ENCODE measurements around the gene MPZL3.

MPZL3 gene

DNA sequence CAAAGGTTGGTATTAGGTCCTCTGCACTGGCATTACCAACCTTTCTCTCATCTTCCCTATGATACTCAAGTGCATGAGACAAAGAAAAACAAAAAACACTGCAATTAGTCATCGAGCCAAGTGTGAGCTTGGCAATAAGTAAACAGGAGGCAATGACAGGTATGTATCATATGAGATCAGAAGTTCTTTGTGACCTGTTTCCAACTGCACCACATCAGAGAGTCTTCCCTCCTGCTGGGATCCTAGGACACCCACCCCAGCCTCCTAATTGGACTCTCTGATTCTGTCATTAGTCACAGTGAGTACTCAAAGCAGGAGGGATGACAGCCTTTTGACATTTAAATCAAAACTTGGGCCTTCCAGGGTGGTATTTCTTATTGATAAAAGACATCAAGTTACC lies 19.5 kb downstream of the MPZL3 start:
- Histone ChIP-seq H3K9me3 (ENCODE audit: insufficient read depth, low read length) (no peaks in the 10 kb centered on the region), H3K36me3 (ENCODE audit: insufficient read depth, insufficient read length, low read length) (no peaks in the 10 kb centered on the region), H3K4me3 (ENCODE audit: insufficient read length, low read depth) (no peak overlapping the region), H3K27me3 (ENCODE audit: insufficient read depth, insufficient read length) (no peaks in the 10 kb centered on the region), H3K4me1 (ENCODE audit: insufficient read depth, insufficient read length) (peaks cover 2% of the 10 kb centered on the region), H3K9ac (ENCODE audit: insufficient read length, low read depth) (no peak overlapping the region)
- TF ChIP-seq YY1 (IDR thresholded peaks at IDR 0.05; ENCODE audit: insufficient read depth, insufficient read length) (no peak), SUZ12 (IDR thresholded peaks at IDR 0.05; ENCODE audit: extremely low read depth, insufficient read depth, insufficient read length) (no peak), ZNF274 (IDR thresholded peaks at IDR 0.05; ENCODE audit: low read depth, low read length) (no peak)
- DNase-seq (ENCODE audit: low read depth, low spot score): no peak

DNA sequence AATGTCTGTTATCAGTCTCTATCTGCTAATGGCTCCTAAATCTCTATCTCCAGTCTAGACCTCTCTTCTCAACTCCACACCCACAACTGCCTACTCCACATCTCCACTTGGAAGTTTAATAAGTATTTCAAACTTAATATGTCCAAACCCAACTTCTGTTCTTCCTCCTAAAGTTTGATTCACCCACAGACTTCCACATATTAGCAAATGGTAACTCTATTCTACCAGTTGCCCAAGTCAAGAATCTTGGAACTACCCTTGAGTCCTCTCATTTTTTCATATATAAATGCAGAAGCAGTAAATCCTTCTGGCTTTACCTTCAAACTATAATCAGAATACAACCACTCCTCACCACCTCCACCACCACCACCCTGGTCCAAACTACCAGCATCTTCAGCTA lies 20.7 kb downstream of the MPZL3 start:
- TF ChIP-seq SUZ12 (IDR thresholded peaks at IDR 0.05; ENCODE audit: extremely low read depth, insufficient read depth, insufficient read length) (no peak), ZNF274 (IDR thresholded peaks at IDR 0.05; ENCODE audit: low read depth, low read length) (no peak), YY1 (IDR thresholded peaks at IDR 0.05; ENCODE audit: insufficient read depth, insufficient read length) (no peak)
- DNase-seq (ENCODE audit: low read depth, low spot score): no peak
- Histone ChIP-seq H3K4me3 (ENCODE audit: insufficient read length, low read depth) (no peak overlapping the region), H3K27me3 (ENCODE audit: insufficient read depth, insufficient read length) (no peaks in the 10 kb centered on the region), H3K9ac (ENCODE audit: insufficient read length, low read depth) (no peak overlapping the region), H3K36me3 (ENCODE audit: insufficient read depth, insufficient read length, low read length) (no peaks in the 10 kb centered on the region), H3K9me3 (ENCODE audit: insufficient read depth, low read length) (no peaks in the 10 kb centered on the region), H3K4me1 (ENCODE audit: insufficient read depth, insufficient read length) (peaks cover 2% of the 10 kb centered on the region)

DNA sequence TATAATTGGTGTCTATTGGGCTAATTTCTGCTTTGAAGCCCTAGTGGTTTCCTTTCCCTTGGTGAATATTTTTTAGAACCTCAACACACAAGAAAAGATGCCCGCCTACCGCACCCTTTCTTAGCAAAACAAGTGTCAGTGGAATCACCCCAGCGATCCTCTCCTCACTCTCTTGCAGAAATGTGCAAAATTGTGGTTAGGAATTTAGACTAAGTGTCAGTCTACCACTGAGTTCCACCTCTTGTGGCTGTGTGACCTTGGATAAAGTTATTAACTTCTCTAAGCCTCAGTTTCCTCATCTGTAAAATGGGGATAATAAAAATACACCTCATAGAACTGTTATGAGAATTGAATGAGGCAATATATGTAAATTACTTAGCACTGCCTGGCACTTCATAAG lies 22.1 kb downstream of the MPZL3 start:
- Histone ChIP-seq H3K4me3 (ENCODE audit: insufficient read length, low read depth) (no peak overlapping the region), H3K36me3 (ENCODE audit: insufficient read depth, insufficient read length, low read length) (no peaks in the 10 kb centered on the region), H3K9ac (ENCODE audit: insufficient read length, low read depth) (no peak overlapping the region), H3K9me3 (ENCODE audit: insufficient read depth, low read length) (no peaks in the 10 kb centered on the region), H3K27me3 (ENCODE audit: insufficient read depth, insufficient read length) (no peaks in the 10 kb centered on the region), H3K4me1 (ENCODE audit: insufficient read depth, insufficient read length) (peaks cover 2% of the 10 kb centered on the region)
- no peak for DNase-seq (ENCODE audit: low read depth, low spot score)
- TF ChIP-seq SUZ12 (IDR thresholded peaks at IDR 0.05; ENCODE audit: extremely low read depth, insufficient read depth, insufficient read length) (no peak), YY1 (IDR thresholded peaks at IDR 0.05; ENCODE audit: insufficient read depth, insufficient read length) (no peak), ZNF274 (IDR thresholded peaks at IDR 0.05; ENCODE audit: low read depth, low read length) (no peak)

DNA sequence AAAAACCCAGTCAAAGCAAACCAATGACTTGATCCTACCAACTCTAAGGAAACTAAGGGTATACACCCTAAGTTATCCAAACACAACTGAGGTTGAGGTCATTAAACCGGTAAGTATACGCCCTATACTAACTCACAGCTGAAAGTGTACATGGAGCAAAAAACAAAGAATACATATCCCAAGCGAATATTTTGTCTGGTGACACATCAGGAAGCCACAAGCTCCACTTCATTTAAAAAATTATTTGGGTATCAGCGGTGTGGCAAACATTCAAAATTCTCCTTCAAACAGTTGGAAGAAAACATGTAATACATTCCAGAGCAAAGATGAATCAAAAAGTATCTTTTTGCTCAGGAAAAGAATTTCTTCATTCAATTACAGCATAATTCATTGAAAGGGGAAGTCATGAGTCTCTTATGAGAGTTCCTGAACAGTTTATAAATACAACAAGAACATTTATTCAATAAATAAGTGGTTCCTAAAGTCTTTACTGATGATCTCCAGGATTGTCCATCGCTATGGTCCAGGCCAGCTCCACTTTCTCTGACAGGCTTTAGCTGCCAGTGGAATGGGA lies 22.8 kb downstream of the MPZL3 start:
- Histone ChIP-seq H3K27me3 (ENCODE audit: insufficient read depth, insufficient read length) (no peaks in the 10 kb centered on the region), H3K4me1 (ENCODE audit: insufficient read depth, insufficient read length) (peaks cover 2% of the 10 kb centered on the region), H3K36me3 (ENCODE audit: insufficient read depth, insufficient read length, low read length) (no peaks in the 10 kb centered on the region), H3K9ac (ENCODE audit: insufficient read length, low read depth) (no peak overlapping the region), H3K9me3 (ENCODE audit: insufficient read depth, low read length) (no peaks in the 10 kb centered on the region), H3K4me3 (ENCODE audit: insufficient read length, low read depth) (no peak overlapping the region)
- DNase-seq (ENCODE audit: low read depth, low spot score): no peak
- no peak for TF ChIP-seq YY1 (IDR thresholded peaks at IDR 0.05; ENCODE audit: insufficient read depth, insufficient read length)
- TF ChIP-seq SUZ12 (IDR thresholded peaks at IDR 0.05; ENCODE audit: extremely low read depth, insufficient read depth, insufficient read length): no peak
- no peak for TF ChIP-seq ZNF274 (IDR thresholded peaks at IDR 0.05; ENCODE audit: low read depth, low read length)

DNA sequence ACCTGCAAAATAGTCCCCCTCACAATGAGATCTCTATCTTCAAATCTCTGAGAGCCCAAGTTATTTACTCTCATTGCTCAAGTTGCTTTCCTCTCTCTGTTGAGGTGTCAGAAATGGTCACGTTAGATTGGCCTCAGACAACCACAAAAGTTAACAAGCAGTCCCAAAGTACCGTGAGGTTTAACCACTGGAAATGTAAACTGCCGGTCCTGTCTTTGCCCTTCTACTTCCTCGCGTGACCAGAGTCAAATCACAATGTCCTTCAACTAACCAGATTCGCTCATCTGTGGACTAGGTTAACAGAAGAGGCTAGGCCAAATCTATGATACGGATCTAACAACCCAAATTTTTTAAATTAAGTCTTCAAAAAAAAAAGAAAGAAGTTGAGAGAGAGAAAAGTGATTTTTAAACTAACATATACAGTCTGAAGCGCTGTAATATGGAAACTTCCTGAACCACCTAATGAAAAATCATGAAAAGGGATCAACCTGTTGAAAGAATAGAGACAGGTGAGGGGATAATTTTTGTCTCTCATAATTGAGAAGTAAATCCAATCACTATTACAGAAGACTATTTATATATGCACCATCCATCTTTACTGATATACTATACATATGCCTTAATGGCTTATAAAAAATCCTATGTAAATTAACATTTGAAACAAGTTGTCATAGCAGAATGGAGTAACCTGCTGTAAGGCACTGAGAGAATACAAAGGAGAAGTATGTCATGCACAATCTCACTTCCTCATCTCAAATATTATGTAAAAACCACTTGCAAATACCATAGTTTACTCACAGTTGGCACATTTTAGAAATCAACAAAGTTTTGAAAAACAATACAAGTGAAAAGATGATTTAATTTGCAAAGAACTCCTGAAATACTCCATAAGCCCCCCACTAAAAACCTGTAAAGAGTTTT lies 24.0 kb downstream of the MPZL3 start:
- H3K4me1 ChIP-seq (ENCODE audit: insufficient read depth, insufficient read length): peaks cover under 1% of the 10 kb centered on the region
- no peaks in the 10 kb centered on the region for H3K9me3 ChIP-seq (ENCODE audit: insufficient read depth, low read length)
- no peak overlapping the region for H3K4me3 ChIP-seq (ENCODE audit: insufficient read length, low read depth)
- no peaks in the 10 kb centered on the region for H3K36me3 ChIP-seq (ENCODE audit: insufficient read depth, insufficient read length, low read length)
- no peaks in the 10 kb centered on the region for H3K27me3 ChIP-seq (ENCODE audit: insufficient read depth, insufficient read length)
- no peak overlapping the region for H3K9ac ChIP-seq (ENCODE audit: insufficient read length, low read depth)
- DNase-seq (ENCODE audit: low read depth, low spot score): no peak
- TF ChIP-seq YY1 (IDR thresholded peaks at IDR 0.05; ENCODE audit: insufficient read depth, insufficient read length) (no peak), SUZ12 (IDR thresholded peaks at IDR 0.05; ENCODE audit: extremely low read depth, insufficient read depth, insufficient read length) (no peak), ZNF274 (IDR thresholded peaks at IDR 0.05; ENCODE audit: low read depth, low read length) (no peak)

DNA sequence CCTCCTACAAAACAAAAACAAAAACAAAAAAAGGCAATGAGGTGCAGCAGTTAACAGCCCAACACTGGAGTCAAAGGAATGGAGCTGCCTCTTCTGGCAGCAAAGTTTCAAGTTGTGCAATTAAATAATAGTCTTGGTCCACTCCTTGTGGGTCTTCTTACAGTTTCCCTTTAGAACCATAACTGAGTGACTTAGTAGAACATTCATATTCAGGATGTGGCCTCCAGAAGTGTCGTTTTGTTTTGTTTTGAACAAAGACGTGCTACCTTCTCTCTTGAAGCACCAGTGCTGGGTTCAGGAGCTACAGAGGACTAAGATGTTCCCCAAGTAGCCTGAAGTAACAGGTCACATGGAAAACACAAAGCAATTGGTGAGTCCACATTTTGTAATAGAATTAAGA lies 25.4 kb downstream of the MPZL3 start:
- TF ChIP-seq SUZ12 (IDR thresholded peaks at IDR 0.05; ENCODE audit: extremely low read depth, insufficient read depth, insufficient read length) (no peak), YY1 (IDR thresholded peaks at IDR 0.05; ENCODE audit: insufficient read depth, insufficient read length) (no peak), ZNF274 (IDR thresholded peaks at IDR 0.05; ENCODE audit: low read depth, low read length) (no peak)
- no peaks in the 10 kb centered on the region for H3K4me1 ChIP-seq (ENCODE audit: insufficient read depth, insufficient read length)
- no peaks in the 10 kb centered on the region for H3K9me3 ChIP-seq (ENCODE audit: insufficient read depth, low read length)
- no peak overlapping the region for H3K9ac ChIP-seq (ENCODE audit: insufficient read length, low read depth)
- H3K36me3 ChIP-seq (ENCODE audit: insufficient read depth, insufficient read length, low read length): no peaks in the 10 kb centered on the region
- H3K27me3 ChIP-seq (ENCODE audit: insufficient read depth, insufficient read length): no peaks in the 10 kb centered on the region
- DNase-seq (ENCODE audit: low read depth, low spot score): no peak
- no peak overlapping the region for H3K4me3 ChIP-seq (ENCODE audit: insufficient read length, low read depth)

DNA sequence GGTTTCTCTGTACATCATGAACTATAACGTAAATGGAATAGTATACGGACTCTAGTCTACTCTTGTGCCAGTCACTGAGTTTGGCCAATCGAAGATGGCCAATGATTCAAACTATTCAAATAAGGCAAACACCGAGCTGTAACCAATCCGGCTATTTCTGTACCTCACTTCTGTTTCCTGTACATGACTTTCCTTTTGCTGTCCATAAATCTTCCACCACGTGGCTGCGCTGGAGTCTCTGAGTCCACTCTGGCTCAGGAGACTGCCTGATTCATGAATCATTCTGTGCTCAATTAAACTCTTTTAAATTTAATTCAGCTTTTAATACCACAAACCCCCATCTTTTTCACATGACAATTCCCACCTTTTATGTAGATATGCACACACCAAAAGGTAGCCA lies 25.9 kb downstream of the MPZL3 start:
- Histone ChIP-seq H3K27me3 (ENCODE audit: insufficient read depth, insufficient read length) (no peaks in the 10 kb centered on the region), H3K36me3 (ENCODE audit: insufficient read depth, insufficient read length, low read length) (no peaks in the 10 kb centered on the region), H3K9me3 (ENCODE audit: insufficient read depth, low read length) (no peaks in the 10 kb centered on the region), H3K4me3 (ENCODE audit: insufficient read length, low read depth) (no peak overlapping the region), H3K4me1 (ENCODE audit: insufficient read depth, insufficient read length) (no peaks in the 10 kb centered on the region), H3K9ac (ENCODE audit: insufficient read length, low read depth) (no peak overlapping the region)
- no peak for DNase-seq (ENCODE audit: low read depth, low spot score)
- TF ChIP-seq YY1 (IDR thresholded peaks at IDR 0.05; ENCODE audit: insufficient read depth, insufficient read length) (no peak), ZNF274 (IDR thresholded peaks at IDR 0.05; ENCODE audit: low read depth, low read length) (no peak), SUZ12 (IDR thresholded peaks at IDR 0.05; ENCODE audit: extremely low read depth, insufficient read depth, insufficient read length) (no peak)

Measured in NT2/D1 (cell line).